Hematopoietic multipotent progenitor cell treated with erythropoietin and hydrocortisone succinate and interleukin-3 and kit ligand, for 6 days (in vitro differentiated cells): ENCODE data around the gene METTL9.
"Not testable (repeated sequence)": the region's sequence is repeated elsewhere in the genome, so short reads cannot be mapped to it uniquely, and the experiment has no call there.

Source experiments
- DNase-seq: peaks from one replicate; pipeline ENCODE4 v3.0.0-alpha.2; 2015

METTL9 gene

DNA sequence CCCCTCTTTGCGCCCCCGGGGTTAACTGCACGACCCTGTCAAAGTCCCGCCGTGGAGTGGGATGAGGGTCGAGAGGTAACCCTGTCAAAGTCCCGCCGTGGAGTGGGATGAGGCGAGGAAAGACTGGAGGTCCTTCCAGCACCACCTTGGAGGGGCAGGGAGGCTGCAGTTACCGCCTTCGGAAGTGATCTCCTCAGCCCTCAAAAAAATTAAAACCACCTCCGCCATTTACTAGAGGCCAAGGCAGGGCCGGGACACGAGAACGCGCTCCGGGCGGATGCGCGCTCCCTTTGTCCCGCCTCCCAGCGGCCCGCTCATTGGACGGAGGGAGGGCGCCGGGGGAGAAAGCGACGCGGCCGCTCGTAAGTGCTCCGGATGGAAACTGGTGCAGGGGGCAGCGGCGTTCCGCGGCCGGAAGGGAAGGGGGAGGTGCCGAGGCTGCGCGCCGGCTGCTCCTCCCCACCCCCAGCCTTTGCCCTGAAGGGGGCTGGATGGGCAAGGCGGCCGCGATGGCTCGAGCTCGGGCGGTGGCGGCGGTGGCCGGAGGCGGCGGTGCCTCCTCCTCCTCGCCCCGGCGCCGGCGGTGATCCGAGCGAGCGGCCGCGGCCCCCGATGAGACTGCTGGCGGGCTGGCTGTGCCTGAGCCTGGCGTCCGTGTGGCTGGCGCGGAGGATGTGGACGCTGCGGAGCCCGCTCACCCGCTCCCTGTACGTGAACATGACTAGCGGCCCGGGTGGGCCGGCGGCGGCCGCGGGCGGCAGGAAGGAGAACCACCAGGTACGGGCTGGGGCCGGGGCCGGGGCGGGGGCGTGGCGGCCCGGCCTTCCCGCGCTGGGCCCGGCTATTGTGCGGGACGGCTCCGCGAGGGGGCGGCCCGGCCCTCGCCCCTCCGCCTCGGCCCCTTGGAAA is at the start of gene METTL9:
TSS of gene METTL9 (plus strand) at position 456 of the 909 bp plus-strand sequence. CDS start at position 613, 157 bp downstream.
- DNase-seq = peak; percentile 97

DNA sequence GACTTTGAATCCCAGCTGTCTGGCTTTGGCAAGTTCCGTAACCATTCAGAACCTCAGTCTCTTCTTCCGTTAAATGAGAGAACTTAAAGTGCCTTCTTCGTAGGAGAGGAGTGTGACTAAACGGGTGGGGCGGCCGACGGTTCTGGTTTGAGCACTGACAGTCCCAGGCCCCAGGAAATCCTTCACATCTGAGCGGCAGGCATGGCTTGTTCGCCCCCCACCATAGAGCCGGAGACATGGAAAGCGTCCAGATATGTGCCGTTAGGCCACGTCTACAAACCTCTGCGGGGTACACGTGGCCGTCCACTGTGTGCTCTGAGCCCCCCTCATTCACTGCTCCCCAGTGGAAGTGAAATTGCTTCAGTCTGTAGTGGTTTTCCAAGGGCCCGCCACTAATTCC is 49.4 kb upstream of the METTL9 start:
- not testable (repeated sequence) for DNase-seq

DNA sequence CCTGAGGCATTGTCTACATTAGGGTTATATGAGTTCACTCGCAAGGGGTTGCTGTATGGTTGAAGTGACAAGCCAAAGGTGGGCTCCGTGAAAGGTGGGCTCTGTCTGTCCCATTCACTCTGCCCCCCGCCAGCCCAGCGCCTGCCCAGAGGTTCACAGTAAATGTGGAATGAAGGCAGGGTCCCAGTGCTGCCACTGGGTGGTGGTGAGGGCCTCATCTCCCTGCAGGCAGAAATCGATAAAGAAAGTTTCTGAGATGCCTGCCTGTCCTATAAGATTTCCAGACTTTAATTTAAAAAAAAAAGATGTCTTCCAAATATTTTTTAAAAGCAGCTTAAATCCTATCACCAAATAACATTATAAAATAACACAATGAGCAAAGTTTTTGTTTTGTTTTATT is 48.9 kb upstream of the METTL9 start:
- not testable (repeated sequence) for DNase-seq

DNA sequence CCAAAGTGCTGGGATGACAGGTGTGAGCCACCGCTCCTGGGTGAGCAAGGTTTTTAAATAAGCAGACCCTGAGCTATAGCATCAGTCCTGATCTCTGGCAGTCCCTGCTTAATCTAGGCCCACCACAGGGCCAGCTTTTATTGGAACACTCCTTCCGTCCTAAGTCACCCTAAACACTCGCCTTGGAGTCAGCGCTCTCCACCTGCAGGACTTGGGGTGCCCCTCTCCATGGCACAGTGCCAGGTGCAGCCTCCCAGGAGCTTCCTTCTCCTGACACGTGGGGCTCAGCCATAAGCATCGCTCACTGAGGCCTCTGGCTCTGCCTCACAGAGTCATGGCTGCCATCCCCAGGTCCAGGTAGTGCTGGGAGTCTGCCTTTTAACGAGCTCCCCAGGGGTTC is 48.3 kb upstream of the METTL9 start:
- not testable (repeated sequence) for DNase-seq

DNA sequence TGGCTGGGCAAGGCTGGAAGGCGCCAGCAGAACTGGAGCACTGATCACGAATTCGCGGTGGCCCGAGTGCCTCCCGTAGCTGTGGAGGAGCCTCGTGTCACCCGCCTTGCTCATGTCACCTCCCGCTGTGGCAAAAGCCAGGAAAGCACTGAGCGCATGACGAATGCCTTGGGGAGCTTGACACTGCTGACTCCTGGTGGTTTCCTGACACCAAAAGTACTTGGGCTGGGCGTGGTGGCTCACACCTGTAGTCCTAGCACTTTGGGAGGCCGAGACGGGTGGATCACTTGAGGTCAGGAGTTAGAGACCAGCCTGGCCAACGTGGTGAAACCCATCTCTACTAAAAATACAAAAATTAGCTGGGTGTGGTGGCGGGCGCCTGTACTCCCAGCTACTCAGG is 47.8 kb upstream of the METTL9 start:
- DNase-seq = not testable (repeated sequence)

DNA sequence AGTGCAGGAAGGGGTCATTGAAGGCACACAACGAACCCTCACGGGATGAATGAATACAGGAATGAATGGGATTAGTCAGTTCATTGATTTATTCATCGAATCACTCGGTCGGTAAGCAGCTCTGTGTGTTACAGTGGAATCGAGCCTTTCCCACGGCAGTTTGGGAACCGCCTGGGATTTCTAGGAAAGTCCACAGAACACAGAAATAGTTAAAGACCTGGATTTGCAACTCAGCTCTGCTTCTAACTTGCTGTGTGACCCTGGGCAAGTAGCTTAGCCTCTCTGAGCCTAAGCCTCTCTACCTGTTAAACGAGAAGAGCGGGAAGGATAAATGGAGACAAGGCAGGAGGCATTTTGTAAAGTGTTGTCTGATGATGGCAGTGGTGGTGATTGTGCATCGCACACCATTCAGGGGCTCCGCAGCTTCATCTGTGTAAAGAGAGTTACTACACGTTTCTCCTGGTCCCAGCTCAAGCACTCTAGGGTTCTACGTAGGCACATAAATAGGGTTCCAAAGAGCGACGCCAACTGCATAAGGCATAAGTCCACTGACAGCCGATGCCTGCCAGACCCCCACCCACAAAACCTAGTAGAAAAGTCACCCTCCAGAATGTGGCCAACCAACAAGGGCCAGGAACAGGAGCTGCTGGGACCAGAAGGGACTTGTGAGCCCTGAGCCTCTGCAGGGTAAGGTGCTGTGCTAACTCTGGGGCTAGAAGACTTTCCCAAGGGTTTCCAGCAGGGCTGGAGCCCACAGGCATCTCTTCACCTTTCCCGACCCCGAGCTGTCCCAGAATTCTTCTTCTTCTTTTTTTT is 45.7 kb upstream of the METTL9 start:
- not testable (repeated sequence) for DNase-seq

DNA sequence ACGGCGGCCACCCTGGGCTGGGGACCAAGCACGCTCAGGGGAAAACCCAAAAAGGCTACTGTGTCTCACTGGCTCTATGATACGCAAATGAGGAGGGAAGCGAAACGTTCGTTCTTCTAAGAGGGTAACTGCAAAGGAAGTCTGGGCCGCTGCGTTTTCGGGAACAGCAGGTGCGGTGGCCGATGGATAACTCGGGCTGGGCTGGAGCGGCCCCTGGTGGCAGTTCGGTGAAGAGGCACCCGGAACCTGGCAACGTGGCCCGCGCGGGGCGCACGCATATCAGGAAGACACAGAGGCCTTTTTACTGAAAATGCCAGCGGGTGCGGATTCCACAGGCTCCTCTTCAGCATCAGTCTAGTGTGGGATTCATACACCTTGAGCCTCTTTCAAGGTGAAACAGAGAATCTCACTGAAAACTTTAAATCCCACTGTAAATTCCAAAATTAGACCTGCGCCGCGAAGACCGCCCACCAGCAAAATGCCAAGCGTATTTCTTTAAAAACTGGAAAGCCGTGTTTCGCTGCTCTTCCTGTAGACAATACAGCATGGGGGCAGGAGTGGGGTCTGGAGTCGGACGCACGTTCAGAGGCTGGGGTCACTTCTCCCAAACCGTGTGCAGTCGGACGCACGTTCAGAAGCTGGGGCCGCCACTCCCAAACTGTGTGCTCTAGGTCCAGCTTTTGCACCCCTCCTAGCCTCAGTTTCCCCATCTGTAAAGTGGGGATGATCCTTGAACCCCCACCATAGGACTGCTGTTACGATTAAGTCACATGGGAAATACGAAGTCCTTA is 44.4 kb upstream of the METTL9 start:
- peak; percentile 98 for DNase-seq

DNA sequence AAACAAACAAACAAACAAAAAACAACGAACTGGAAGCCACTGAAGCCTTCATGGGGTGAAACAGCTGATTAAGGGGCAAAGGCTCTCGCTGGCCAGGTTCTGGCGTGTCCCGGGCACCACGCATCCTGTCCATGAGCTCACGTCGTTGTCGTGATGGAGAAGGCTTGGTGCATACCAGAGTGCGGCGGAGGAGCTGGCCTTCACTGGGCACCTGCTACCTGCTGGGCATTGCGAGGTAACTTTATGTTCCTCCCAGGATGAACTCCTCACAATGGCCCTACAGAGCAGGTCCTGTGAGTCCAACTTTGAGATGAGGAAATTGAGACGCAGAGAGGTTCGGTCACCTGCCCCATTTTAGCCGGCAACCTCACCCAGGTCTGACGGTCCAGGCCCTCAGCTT is 43.8 kb upstream of the METTL9 start:
- not testable (repeated sequence) for DNase-seq

DNA sequence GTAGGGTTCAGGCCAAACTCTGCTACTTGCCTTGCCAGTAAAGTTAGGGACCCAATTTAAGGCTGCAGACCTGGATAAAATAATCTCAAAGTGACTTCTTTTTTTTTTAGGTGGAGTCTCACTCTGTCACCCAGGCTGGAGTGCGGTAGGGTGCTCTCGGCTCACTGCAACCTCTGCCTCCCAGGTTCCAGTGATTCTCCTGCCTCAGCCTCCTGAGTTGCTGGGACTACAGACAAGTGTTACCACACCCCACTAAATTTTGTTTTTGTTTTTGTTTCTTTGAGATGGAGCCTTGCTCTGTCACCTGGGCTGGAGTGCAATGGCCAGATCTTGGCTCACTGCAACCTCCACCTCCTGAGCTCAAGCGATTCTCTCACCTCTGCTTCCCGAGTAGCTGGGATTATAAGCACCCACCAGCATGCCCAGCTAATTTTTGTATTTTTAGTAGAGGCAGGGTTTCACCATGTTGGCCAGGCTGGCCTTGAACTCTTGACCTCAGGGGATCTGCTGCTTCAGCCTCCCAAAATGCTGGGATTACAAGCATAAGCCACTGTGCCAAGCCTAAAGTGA is 43.3 kb upstream of the METTL9 start:
- DNase-seq = not testable (repeated sequence)

DNA sequence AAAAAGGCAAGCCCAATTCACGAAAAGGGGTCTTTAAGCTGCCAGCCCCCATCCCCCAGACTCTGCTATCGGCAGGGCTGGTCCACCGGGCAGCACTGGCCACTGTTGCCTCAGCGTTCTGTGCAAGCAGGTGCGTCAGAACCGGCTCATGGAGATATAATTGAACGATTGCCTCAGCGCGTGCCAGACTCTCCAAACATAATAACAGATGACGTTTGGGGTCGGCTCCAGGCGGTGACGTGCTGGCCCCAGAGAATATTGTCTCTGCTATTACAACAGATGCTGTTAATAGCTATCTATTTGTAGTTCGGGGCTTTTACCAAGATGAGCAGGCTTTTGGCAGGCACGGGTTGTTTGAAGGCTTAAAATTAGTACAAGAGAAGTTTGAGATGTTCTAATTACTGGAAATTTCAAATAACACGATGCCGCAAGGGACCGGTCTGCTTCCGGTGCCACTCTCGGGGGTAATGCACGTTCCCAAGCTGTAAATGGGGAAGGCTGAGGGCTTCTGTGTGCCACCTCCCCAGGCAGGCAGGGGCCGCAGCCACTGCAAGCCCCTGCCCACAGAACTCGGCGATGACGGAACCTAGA is 42.6 kb upstream of the METTL9 start:
- DNase-seq = not testable (repeated sequence)

DNA sequence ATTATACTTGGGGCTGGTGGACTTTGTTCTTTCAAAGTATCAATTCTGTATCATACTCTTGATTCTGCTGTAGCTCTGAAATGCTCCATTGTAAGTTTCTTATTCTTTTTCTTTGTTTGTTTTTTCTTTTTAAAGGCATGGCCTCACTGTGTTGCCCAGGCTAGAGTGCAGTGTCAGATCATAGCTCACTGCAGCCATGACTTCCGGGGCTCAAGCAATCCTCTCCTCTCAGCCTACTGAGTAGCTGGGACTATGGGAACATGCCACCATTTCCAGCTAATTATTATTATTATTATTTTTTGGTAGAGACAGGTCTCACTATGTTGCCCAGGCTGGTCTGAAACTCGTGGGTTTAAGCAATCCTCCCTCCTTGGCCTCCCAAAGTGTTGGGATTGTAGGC is 38.9 kb upstream of the METTL9 start:
- no peak for DNase-seq

DNA sequence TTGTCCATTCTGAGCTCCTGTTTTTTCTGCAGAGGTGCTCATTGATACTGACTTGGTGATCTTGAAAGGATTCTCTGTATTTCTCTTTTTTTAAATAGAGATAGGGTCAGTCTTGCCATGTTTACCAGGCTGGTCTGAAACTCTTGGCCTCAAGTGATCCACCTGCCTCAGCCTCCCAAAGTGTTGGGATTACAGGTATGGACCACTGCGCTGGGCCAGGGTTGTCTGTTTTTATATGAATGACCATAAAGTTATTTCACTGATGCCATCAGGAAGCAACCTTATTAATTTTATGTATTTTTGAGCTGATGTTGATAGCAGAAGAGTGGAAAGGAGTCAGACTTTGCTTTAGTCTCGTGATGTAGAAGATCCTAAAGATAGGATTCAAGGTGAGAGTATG is 35.7 kb upstream of the METTL9 start:
- no peak for DNase-seq

DNA sequence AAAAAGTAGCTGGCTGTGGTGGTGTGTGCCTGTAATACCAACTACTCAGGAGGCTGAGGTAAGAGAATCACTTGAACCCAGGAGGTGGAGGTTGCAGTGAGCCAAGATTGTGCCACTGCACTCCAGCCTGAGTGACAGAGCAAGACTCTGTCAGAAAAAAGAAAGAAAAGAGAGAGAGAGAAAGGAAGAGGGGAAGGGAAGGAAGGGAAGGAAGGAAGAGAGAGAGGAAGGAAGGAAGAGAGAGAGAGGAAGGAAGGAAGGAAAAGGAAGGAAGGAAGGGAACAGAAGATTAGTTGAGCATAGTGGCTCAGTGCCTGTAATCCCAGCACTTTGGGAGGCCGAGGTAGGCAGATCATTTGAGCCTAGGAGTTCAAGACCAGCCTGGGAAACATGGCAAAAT is 35.0 kb upstream of the METTL9 start:
- not testable (repeated sequence) for DNase-seq

DNA sequence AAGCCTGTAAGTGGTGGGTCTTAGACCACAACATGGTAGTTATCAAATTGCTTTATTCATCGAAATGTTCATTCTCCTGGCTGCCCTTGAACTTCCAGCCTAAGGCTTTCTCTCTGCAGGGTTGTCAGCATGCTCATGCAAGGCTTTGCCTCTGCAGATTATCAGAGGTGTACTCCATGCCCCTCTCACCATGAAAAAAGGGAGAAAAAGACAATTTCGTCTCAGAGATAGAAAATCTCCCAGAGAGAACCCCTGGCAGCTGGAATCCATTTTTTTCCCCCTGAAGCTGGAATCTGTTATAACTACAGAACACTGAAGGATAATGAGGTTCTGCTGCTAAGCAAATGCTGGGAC is 33.9 kb upstream of the METTL9 start:
- no peak for DNase-seq

DNA sequence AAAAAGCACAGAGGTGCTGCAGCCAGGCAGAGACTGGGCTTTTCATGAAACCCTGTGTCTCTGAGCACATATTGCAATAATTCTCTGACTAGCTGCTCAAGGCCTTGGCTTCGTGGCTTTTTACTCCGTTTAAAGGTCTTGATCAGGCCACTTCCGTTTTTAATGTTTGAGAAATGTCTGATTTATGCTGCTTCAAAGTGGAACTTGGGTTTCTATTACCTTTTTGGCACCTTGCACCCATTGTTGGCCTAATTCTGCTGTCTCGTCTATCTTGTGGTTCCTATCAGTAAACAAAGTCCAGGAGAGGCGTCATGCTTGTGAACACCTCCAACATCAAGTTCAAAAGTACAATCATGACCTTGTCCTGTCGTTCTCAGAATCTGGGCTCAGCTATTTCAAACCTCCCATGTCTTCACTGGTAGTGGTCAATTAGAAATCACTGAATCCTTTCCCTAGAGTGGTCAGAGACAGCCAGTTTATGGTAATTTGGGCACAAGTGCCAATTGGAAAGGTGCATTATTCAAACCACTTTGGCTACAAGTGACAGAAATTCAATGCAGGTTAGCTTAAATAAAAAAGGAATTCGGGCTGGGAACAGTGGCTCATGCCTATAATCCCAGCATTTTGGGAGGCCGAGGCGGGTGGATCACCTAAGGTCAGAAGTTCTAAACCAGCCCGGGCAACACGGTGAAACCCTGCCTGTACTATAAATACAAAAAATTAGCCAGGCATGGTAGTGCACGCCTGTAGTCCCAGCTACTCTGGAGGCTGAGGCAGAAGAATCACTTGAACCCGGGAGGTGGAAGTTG is 33.3 kb upstream of the METTL9 start:
- DNase-seq = peak; percentile 60

DNA sequence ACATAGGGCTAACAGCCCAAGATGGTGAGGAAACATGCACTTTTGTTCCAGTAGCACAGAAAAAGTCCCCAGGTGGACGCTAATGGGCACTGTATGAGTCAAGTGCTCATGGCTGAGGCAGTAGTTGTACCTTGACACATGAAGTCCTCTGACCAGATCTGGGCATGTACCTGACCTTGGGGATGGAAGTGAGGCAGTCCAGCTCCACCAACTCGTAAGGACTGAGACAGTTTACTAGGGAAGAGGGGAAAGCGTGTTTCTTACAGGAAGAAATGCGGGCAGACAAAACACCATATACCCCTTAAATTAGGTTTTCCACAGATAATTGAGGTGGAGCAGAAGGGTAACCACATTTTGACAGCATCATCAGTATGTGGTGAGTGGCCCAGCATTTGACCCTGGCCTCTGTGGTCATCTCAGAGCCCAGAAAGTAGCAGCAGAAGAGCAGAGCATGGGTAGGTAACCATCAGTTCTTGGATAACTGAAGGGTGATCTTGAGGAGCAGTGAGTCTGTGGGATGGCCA is 32.4 kb upstream of the METTL9 start:
- DNase-seq = no peak

DNA sequence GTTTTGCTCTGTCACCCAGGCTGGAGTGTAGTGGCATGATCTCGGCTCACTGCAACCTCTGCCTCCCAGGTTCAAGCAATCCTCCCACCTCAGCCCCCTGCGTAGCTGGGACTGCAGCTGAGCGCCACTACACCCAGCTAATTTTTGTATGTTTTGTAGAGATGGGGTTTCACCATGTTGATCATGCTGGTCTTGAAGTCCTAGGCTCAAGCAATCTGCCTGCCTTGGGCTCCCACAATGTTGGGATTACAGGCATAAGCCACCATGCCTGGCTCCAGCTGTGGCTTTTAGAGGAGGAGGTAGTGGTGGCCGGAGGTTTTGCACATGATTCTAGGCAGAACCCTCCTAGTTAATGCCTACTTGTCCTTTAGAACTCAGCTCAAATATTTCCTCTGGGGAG is 31.9 kb upstream of the METTL9 start:
- not testable (repeated sequence) for DNase-seq

DNA sequence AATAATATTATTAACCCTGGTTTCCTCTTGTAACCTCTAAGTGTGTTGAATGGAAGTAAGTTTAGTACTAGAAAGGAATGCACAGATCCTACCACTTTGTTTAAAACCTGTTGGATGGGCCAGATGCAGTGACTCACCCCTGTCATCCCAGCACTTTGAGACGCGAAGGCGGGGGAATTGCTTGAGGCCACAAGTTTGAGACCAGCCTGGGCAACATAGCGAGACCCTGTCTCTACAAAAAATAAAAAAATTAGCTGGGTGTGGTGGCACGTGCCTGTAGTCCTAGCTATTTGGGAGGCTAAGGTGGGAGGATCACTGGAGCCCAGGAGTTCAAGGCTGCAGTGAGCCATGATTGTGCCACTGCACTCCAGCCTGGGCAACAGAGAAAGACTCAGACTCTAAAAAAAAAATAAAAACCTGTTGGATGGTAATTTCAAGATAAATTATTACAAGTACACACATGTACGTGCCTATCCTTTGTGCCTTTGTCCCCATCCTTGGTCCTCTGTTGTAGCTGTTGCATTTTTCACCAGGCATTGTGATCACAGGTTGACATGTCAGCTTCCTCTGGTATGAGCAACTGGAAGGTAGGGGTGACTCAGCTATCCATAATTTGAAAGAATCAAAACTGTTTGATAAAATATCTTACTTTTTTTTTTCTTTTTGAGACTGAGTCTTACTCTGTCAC is 30.7 kb upstream of the METTL9 start:
- DNase-seq = no peak

DNA sequence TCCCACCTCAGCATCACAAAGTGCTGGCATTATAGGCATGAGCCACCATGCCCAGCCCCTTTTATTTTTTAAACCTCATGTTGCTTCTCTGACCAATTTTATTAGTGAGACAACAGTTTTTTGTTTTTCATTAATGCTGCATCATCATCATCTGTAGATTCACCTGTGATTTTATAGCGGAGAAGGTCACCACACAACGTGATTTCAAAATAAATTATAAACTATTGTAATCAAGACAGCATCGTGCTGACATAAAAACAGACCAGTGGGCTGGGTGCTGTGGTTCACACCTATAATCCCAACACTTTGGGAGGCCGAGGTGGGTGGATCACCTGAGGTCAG is 28.7 kb upstream of the METTL9 start:
- DNase-seq = no peak

DNA sequence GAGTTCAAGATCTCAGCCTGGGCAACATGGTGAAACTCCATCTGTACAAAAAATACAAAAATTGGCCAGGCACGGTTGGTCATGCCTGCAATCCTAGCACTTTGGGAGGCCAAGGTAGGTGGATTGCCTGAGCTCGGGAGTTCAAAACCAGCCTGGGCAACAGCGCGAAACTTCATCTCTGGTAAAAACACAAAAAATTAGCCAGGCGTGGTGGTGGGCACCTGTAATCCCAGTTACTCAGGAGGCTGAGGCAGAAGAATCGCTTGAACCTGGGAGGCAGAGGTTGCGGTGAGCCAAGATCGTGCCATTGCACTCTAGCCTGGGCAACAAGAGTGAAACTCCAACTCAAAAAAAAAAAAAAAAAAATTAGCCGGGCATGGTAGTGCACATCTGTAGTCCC is 25.9 kb upstream of the METTL9 start:
- DNase-seq = not testable (repeated sequence)

DNA sequence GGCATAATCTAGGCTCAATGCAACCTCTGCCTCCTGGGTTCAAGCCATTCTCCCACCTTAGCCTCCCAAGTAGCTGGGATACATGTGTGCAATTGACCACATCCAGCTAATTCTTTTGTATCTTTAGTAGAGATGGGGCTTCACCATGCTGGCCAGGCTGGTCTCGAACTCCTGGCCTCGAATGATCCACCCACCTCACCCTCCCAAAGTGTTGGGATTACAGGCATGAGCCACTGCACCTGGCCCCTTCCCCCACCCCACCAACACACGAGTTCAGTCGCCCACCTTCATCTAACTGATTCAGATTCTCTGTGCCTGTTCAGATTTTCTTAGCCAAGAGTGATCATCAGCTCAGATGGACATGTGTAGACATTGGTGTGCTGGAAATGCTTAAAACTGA is 25.0 kb upstream of the METTL9 start:
- no peak for DNase-seq
